Muscle of back (tissue), 11 donors: ENCODE measurements around the gene POLK. TPM values are rescaled to one million over a fixed set of nuclear protein-coding genes. Genes with fewer than 3 reads are reported as not detected.

Experiments
- DNase-seq, 3 donors: peaks; one replicate each; pipeline versions ENCODE4 v3.0.0 to v3.0.0-alpha.2; 2013
- polyA plus RNA-seq, 10 donors: library from polyadenylated mRNA; unstranded; fragments of 120-200 nt; gene quantifications; one replicate each; pipeline ENCODE4 v1.2.1, GENCODE V29; 2013; ENCODE audit not compliant: insufficient read length in 10 of 10

Gene POLK
- polyA plus RNA-seq, 10 donors, result 15.3 to 31.7 (median 24.1) TPM

DNA sequence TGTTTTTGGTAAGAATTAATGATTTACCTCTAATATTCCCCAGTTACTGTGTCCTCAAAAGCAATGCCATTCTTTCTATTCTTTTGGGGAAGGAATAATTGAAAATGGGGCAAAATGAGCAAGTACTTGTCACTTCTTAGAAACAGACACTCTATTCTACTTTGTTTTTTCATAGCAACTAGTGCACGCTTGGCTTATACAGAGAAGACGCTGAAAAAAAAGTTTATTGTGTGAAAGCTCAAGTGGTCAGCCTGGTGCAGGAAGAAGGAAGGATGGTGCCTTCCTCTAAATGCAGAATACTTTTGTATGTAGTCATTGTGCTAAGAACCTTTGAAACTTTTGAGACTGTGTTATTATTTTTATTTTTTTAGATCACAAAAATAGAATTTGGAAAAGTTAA, 129.1 kb downstream of the POLK start:
- no peak for DNase-seq

DNA sequence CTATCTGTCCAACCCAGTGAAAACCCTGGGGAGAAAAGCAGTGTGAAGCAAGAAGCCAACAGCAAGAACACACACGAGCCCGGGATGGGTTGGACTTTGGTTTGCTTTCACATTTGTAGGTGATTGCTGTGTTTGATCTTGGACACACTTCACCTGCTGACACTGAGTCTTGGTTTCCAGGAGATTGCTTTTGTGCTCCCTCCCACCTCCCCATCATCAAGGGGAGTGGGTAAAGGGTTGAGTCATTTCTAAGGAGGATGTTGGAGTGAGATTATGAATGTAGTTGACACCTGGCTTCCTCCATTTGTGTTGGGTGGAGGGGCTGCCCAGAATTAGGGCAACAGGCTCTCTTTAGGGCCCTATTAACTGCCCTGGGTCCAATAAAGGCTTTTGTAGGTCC, 137.0 kb downstream of the POLK start:
- DNase-seq, result no peak

Other genes starting within 250 kb of the POLK start
- gene HMGCR, start 174.7 kb upstream of the POLK start, polyA plus RNA-seq, result 10 to 100 TPM; 19.9 to 50.7 (median 29.7) TPM
- 10 to 100 TPM; 32.0 to 47.4 (median 35.4) TPM for gene CERT1, start 262 bp upstream of the POLK start, polyA plus RNA-seq
- gene ANKDD1B, start 99.6 kb downstream of the POLK start, polyA plus RNA-seq, result 1 to 10 TPM in 5 of 10 donors, under 1 TPM in 5; 0.43 to 1.8 (median 1.0) TPM
- 1 to 10 TPM; 5.9 to 9.8 (median 8.1) TPM for gene POC5, start 205.5 kb downstream of the POLK start, polyA plus RNA-seq